G401 (cell line): ENCODE measurements around the gene HTR3D. TPM values are rescaled to one million over a fixed set of nuclear protein-coding genes. Genes with fewer than 3 reads are reported as not detected.
A peak's percentile ranks its signal among the peaks of the same experiment; 100 is the strongest.
"Not testable (repeated sequence)": the region's sequence is repeated elsewhere in the genome, so short reads cannot be mapped to it uniquely, and the experiment has no call there.

ENCODE experiments used
- DNase-seq: peaks from one replicate; pipeline ENCODE4 v3.0.0-alpha.2; 2015; ENCODE audit warnings: low spot score
- in situ Hi-C: cut with HindIII; loops from 2 replicates; pipeline ENCODE4 v1.10.0; 2016; ENCODE audit warnings: low sequenced_read_pairs, mixed read lengths
- total RNA-seq: library from RNA; depleted of rRNA; stranded (reverse); fragments of >200 nt; shearing (Covaris generic); gene quantifications from 2 replicates; pipeline ENCODE4 v1.2.3, GENCODE V29; 2014

Gene HTR3D
- total RNA-seq, 1 experiment from 2014 or later: not detected

DNA sequence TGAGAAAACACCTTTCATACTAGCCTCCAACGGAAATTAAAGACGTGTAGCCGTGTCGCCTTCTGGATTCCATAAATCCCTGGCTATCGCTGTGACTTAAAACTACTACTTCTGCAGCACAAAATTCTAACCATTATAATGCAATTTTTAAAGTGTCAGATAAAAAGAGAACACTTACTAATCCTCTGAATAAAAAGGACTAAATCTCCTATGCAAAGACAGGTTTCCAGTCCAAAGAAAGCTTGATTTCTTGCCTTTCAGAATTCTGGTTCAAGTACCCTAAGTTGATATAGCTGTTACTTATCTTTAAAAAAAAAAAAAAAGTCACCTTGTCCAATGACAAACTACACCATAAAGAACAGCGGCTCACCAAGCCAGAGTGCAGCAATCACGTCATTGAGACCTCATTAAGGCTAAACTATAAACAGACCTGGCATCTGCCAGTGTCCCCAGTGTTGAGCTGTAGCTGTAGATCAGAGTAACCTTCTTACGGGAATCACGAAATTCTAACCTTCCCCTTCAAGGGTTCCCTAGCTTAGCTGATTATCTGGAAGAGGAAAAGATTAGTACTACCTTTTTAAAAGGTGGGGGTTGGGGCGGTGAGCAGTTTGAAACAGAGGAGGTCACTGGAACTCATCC, 16.0 kb upstream of the HTR3D start:
- in situ Hi-C loops: no loop called here
- peak; percentile 57 for DNase-seq

DNA sequence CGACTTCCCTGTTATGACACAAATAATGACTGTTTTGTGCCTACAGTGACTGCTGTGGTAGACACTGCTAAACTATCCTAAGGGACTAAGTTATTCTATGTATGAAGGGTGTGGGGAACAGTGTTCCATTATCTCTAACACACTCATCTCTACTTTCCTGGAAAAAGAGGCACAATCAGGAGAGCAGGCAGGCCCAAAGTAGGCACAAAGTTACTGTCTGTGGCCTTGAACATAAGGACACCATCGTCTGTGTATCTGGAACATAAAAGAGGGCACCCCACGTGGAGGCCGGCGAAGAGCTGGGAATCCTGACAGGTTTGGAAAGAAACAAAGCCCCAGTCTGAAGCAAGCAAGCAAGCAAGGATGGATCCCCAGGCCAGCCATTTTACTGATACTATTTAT, 15.4 kb upstream of the HTR3D start:
- in situ Hi-C loops: no loop called here
- DNase-seq: peak; percentile 25

DNA sequence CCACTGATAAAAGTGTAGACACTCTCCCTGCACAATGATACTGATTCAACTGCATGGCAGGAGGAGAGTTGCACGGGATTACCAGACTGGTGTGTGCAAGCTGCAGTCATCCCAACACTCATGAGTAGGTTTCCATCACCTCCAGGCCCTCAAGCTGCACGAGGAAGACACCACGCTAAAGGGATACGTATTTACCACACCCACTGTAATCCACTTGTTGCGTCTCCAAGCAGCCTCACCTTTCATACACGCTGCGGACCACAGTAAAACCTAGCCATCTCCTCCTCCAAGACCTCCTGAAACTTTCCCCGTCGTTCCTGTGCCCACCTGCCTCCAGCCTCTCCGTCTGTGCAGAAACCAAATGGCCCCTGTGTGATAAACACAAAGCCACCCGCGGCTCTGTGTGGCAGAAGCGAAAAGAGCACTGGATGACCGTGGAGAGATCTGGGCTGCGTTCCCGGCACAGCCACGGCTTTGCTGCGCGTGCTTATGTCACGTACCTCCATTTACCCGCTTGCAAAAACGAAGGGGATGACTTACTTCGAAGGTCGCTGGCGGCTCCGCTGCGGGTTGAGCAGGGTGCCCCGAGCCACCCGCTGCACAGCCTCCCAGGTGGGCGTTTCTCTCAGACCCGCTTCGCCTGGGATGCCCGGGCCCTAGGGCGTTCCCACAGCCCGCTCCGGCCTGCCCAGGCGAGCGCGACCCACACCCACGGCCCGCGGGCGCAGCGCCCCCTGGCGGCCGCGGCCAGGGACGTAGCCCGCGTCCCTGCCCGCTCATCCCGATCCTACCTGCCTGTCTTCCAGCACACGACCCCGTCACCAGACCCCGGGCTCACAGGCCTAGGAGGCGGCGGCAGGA, 14.5 kb upstream of the HTR3D start:
- in situ Hi-C loops: no loop called here
- DNase-seq: peak; percentile 68

DNA sequence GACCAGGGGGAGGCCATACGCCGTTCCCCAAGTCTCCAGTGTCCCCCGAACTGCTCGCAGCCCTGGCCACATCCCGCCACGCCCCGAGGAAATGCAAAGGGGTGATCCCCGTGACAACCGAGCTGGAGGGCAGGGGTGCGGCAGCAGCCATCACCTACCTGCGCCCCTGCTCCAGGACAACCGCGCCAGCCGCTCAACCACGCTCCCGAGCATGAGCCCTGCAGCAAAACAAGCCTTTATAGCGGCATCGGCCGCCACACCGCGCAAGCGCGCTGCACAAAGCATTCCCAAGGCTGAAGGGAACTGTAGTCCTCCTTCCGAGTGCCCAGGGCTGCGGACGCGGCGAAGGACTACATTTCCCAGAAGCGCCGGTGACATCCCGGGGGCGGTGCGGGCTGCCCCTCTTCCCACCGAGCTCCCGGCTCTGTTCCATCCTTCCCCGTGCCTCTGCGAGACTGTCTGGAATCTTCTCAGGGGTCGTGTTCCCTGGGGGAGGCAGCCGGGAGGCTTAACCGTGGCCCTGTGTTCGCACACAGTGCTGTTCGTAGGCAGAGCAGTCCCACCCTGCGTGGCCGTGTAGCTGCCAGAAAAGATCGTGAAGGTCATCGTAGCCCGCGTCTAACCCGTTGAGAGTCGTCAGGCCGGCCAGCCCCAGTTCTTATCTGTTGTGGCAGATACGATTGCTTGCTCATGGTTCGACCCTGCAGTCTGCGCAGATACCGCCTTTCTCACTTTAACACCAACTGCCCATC, 13.7 kb upstream of the HTR3D start, which contains the start of gene ABCC5:
Gene ABCC5 (minus strand): TSS at position 213 of the 752 bp plus-strand sequence. CDS start 3,492 bp downstream, outside the sequence.
- in situ Hi-C loops: no loop called here
- DNase-seq: peak; percentile 96

DNA sequence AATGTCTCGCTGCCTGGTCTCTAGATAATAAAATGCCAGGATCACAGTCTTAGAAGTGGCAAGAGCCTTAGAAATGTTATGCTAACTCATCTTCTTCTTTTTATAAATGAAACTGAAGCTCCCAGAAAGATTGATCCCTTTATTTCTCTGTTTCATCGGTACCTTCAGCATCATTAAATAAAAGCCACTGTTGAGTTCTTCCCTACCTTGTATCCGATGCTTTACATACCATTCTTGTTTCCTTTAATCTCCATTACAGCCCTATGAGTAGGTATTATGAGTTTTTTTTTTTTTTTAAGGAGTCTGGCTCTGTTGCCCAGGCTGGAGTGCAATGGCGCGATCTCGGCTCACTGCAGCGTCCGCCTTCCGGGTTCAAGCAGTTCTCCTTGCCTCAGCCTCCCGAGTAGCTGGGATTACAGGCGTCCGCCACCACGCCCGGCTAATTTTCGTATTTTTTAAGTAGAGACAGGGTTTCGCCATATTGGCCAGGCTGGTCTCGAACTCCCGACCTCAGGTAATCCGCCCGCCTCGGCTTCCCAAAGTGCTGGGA, 13.0 kb upstream of the HTR3D start:
- DNase-seq: no peak
- in situ Hi-C loops: no loop called here

DNA sequence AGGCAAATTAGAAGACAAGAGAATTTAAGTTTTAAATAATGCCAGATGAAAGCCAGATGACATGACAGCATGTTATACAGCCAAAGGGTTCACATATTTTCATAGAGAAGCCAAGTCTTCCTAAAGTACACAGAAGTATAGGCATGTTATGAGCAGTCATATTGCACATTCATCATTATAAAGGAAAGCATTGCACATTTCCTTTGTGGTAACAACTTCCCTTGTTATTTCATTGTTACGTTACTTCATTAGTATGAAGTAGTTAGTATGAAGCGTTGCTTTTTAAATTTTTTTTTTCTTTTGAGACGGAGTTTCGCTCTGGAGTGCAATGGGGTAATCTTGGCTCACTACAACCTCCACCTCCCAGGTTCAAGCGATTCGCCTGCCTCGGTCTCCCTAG, 9.2 kb upstream of the HTR3D start:
- no peak for DNase-seq
- in situ Hi-C loops: no loop called here

DNA sequence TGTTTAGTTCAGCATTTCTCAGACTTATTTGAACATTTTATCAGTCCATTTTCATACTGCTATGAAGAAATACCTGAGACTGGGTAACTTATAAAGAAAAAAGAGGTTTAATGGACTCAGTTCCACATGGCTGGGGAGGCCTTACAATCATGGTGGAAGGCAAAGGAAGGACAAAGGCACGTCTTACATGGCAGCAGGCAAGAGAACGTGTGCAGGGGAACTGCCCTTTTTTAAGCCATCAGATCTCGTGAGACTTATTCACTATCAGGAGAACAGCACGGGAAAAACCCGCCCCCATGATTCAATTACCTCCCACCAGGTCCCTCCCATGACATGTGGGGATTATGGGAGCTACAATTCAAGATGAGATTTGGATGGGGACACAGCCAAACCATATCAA, 6.3 kb upstream of the HTR3D start:
- in situ Hi-C loops, DNase-seq: not testable (repeated sequence)

DNA sequence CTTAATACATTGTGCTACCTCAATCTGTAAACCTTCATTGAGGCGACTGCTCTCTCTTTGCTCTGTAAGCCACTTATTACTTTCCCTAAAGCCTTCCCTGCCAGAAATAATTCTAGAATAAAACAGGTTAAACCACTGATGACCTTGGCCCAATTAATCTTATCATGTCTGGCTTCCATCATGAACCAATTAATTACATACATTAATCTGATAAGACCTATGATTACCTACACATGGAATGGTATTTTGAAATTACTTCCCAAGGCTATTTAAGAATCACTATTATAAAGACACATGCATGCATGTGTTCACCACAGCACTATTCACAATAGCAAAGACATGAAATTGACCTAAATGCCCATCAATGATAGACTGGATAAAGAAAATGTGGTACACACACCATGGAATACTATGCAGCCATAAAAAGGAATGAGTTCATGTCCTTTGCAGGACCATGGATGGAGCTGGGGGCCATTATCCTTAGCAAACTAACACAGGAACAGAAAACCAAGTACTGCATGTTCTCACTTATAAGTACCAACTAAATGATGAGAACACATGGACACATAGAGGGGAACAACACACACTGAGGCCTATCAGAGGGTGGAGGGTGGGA, 3.2 kb upstream of the HTR3D start:
- DNase-seq, in situ Hi-C loops: not testable (repeated sequence)

DNA sequence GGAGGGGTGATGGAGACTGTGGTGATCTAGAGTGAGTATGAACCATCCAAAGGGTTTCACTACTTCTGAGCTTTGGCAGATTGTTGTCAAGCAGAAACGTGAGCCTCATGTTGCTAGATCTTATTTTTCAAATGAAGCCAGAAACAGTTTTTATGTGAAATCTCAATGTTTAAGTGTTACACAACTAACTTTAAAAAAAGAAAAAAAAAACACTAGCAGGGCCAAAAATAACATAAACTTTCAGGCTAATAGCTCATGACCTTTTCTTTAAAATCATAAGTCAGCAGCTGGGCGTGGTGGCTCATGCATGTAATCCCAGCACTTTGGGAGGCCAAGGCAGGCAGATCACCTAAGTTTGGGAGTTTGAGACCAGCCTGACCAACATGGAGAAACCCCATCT, 2.1 kb upstream of the HTR3D start:
- DNase-seq: no peak
- in situ Hi-C loops: no loop called here

DNA sequence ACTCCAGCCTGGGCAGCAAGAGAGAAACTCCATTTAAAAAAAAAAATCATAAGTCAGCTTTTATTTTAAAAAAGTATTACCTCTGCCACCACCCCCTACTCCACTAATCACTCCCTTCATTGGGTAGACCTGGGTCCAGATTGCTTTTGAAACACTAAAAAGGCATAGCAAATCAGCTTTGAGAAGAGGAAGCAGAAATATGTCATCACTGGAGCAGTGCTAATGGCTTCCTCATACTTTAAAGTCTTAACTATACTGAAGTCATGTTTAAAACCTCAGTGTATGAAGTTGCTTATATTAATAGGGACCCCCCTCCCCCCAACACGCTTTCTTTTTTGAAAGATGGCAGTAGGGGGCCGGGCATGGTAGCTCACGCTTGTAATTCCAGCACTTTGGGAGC, 1.0 kb upstream of the HTR3D start:
- no peak for DNase-seq
- in situ Hi-C loops: no loop called here

DNA sequence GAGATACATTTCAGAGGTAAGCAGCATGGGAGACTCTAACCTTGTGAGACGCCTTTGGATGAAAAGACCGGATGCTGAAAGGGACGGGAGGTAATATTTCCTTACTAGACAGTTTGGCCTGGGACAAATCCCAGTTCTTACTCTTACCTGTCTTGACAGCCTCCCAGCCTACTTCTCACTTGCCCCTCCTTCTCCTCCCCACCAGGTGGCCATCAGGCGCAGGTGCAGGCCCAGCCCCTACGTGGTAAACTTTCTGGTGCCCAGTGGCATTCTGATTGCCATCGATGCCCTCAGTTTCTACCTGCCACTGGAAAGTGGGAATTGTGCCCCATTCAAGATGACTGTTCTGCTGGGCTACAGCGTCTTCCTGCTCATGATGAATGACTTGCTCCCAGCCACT, 6.3 kb downstream of the HTR3D start:
- in situ Hi-C loops: no loop called here
- DNase-seq: no peak

DNA sequence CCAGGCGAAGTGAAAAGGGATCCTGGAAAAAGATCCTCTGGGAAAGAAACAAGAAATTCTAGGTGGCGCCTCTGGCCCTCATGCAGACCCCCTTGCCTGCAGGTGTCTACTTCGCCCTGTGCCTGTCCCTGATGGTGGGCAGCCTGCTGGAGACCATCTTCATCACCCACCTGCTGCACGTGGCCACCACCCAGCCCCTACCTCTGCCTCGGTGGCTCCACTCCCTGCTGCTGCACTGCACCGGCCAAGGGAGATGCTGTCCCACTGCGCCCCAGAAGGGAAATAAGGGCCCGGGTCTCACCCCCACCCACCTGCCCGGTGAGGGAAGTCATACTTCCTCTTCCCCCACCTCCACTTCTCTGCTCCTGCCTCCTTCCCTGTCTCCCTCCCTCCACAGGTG, 6.8 kb downstream of the HTR3D start:
- in situ Hi-C loops, DNase-seq: not testable (repeated sequence)

DNA sequence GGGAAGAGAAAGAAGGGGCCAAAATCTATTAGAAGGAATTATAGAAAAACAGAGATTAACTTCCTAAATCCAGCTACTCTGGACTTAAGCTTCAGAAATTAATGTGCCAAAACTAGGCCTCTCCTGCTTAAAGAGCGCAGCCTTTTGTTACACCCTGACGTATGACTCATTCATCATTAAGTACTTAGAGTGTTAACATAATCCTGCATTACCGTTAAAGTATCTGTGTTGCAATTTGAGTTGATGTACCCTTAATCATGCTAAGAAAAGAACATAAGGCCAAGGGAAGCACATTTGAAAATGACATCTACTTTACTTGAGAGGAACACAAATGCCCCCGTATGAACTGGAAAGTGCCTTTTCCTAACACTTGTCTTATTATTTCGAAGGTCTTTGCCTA, 7.9 kb downstream of the HTR3D start:
- DNase-seq: no peak
- in situ Hi-C loops: no loop called here

DNA sequence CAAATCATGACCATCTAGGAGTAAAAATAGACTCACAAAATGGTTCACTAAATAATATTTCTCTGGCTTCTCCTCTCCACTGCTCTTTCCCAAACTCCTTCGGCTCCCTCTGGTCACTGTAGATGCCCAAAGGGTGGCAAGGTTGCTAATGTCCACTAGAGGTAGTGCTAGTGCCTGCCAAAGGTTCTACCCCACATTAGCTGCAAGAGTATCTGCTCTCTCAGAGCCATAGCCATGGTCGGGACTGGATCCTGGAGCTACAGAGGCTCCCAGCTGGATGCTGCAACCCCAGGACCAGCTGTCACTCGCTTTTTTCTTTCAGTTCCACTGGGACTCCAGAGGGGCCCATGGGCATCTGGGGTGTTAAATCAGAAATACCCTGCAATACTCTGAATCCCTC, 8.5 kb downstream of the HTR3D start:
- peak; percentile 8 for DNase-seq
- in situ Hi-C loops: no loop called here

DNA sequence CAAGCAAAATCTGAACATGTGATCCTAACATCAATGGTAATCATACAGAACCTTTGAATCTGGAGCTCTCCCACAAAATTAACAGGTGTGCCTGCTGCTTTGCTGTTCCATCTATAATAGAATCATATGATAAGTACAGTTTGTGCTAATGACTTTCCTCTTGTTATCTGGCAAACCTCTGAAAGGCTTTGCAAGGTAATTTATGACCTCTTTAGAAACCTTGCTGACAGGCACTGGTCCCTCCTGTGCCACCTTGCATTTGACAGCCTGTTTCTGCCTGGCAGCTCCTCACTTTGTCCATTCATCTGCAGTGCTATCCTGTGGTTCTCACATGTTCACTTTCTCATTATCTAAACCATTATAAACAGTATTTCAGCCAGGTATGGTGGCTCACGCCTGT, 11.1 kb downstream of the HTR3D start:
- no peak for DNase-seq
- in situ Hi-C loops: no loop called here

DNA sequence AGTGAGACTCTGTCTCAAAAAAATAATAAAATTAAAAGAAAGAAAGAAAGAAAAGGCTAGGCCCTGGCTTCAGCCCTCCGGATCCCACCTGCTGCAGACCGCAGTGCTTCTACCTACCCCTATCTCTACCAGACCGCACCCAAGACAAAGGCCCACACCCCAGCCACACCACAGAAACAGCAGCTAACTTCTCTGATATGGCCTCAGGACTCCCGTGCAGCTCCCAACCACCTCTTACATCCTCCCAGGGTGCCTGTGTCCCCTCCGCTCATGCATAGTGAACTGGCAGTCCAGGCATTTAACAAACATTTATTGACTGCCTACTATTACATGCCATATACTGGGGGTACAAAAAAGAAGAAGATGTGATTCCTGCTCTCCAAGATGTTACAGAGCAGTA, 14.5 kb downstream of the HTR3D start:
- in situ Hi-C loops: no loop called here
- no peak for DNase-seq

DNA sequence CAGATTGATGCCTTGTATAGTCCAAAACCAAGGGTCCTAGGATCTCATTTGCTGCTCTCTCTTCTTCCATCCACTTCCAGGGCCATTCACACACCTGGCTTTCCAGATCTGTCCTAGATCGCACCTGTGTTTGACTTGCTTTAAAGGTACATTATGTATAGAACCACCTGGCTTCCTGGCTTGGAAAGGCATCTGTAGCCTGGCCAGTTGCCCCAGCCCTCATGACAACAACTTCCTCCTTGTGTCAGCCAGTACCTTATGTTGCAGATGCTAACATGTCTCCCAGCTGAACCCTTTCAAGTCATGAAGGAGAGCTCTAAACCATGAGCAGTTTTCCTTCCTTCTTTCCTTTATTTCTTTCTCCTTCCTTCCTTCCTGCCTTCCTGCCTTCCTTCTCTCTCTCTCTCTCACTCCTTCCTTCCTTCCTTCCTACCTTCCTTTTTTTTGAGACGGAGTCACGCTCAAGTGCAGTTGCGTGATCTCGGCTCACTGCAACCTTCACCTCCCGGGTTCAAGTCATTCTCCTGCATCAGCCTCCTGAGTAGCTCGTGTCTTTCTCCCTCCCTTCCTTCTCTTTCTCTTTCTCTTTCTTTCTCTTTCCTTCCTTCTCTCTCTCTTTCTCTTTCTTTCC, 18.8 kb downstream of the HTR3D start:
- DNase-seq: no peak

DNA sequence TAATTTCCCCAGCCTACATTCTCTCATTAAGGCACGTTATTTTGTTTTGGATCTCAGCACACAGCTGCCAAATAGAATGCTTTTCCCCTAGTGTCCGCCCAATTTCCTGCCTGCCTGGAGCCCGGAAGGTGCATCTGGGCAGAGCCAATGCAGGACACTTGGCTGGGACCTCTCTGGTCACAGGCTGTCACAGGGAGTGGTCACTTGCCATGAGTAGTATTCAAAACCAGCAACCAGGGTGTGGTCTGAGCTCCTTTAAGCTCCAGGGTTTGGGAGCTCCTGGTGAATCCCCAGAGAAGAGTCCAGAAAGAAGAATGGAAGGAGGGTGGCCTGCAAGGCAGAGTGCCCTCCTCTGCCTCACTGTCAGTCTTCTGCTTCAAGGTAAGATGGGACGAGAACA, 21.2 kb downstream of the HTR3D start, which contains the start of gene HTR3C:
Gene HTR3C (plus strand): TSS at position 281 of the 400 bp plus-strand sequence. CDS start 34 bp downstream, at position 315.
- in situ Hi-C loops: no loop called here
- DNase-seq: no peak

More for the DNA sequence above, 18.8 kb downstream of the HTR3D start:
- in situ Hi-C loops: no loop called here

DNA sequence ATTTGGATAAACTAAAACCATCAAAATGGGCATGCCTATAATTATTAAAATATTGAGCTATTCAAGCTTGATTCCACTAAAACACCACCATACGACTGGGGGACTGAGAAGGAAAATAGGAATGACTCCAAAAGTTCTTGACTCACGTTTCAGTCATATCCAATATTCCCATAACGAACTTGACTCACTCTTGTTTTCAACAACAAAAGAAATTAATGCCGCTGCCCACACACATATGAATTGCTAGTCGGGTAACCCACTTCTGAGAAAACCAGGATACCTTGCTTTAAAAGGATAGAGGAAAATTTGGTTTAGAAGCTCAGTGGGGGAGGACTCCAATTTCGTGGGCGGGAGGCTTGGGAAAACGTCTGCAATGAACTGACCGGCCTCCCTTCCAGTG, 26.5 kb downstream of the HTR3D start:
- no peak for DNase-seq
- in situ Hi-C loops: no loop called here
